Effector memory CD4-positive, alpha-beta T cell (primary cell): ENCODE measurements around the gene POLR2E.

Source experiments
- DNase-seq, 3 donors: peaks; one replicate each; pipeline ENCODE4 v3.0.0-alpha.2; 2020
- H3K27ac ChIP-seq: 2 replicates; pipeline ENCODE4 v1.7.0; 2013; ENCODE audit warnings: mild to moderate bottlenecking, low read length, moderate library complexity; ENCODE audit not compliant: insufficient read depth, poor library complexity, severe bottlenecking
- H3K27me3 ChIP-seq: replicated peaks from 2 replicates; pipeline ENCODE4 v1.7.0; 2013; ENCODE audit warnings: mild to moderate bottlenecking, low read length; ENCODE audit not compliant: insufficient read depth, control insufficient read depth, poor library complexity, severe bottlenecking
- H3K36me3 ChIP-seq: 2 replicates; pipeline ENCODE4 v1.7.0; 2013; ENCODE audit warnings: mild to moderate bottlenecking, low read length, moderate library complexity; ENCODE audit not compliant: control insufficient read depth, insufficient read depth
- H3K4me1 ChIP-seq: 2 replicates; pipeline ENCODE4 v1.7.0; 2013; ENCODE audit warnings: low read length, mild to moderate bottlenecking; ENCODE audit not compliant: control insufficient read depth, insufficient read depth, poor library complexity, severe bottlenecking
- H3K4me3 ChIP-seq: 2 replicates; pipeline ENCODE4 v1.7.0; 2013; ENCODE audit warnings: low read length, low read depth, mild to moderate bottlenecking; ENCODE audit not compliant: insufficient read depth, poor library complexity, severe bottlenecking
- H3K9me3 ChIP-seq: 2 replicates; pipeline ENCODE4 v1.7.0; 2013; ENCODE audit warnings: mild to moderate bottlenecking, low read length, moderate library complexity; ENCODE audit not compliant: control insufficient read depth

Gene POLR2E

DNA sequence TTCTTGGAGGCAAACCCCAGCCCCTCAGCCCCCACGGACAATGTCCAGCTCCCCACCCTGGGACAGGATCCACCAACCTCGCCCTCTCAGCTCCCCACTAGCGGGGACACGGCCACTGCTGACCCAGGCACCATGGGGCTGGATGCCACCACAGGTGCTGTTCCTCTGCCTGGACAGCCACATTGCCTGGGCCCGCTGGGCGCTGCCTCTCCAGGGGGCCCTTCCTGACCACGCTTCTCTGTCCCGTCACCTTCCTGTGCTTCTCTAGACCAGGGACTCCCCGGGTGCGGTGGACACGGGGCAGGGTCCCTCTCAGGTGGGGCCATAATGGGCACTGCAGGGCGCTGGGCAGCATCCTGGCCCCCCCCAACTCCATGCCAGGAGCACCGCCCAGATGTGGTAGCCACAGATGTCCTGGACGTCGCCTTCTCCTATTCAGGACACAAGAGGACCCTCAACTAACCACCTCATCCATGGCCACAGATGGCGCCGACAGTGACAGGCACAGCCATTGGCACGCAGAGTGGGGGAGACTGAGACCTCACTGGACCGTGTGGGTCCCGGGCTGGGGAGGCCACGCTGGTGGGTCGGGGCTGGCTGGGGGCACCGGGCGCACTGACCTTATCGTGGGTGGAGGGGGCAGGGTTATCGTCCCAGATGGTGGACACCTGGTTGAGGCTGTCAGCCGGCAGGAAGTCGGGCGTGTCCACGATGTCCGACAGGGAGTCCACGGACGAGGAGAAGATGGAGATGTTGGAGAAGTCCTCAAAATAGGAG is 32.0 kb upstream of the POLR2E start:
- Histone ChIP-seq H3K9me3 (no peaks in the 10 kb centered on the region), H3K27ac (no peak overlapping the region), H3K4me1 (peaks cover 26% of the 10 kb centered on the region), H3K36me3 (peaks cover 54% of the 10 kb centered on the region), H3K27me3 (no peaks in the 10 kb centered on the region), H3K4me3 (no peak overlapping the region)
- no peak for DNase-seq

DNA sequence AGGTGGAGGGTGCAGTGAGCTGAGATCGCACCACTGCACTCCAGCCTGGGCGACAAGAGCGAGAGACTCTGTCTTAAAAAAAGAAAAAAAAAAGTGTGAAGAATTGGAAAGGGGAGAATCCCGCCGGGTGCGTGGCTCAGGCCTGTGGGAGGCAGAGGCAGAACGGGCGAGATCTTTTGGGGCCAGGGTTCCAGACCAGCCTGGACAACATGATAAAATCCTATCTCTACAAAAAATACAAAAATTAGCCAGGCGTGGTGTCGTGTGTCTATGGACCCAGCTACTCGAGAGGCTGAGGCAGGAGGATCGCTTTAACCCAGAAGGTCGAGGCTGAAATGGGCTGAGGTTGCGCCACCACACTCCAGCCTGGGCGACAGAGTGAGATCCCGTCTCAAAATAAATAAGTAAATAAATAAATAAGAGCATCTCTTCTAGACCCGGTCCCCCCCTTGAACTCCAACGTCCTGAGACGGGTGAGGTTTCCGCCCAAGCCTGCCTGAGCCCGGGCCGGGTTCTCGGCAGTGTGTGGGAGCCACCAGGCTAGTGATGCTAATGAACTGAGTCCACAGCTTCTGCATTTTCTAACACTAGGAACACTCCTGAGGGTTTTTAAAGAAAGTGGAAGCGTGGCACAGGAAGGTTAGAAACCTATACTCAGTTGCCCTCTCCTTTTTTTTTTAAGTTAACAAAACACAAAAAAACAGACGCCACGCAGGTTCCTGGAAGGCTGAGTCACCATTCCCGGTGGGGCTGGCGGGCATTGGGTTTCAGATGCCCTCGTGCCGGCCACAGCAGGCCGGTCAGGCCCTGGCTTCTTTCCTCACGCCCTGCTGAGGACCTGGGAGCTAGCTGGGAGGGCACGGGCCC is 30.7 kb upstream of the POLR2E start:
- DNase-seq: no peak
- Histone ChIP-seq H3K36me3 (peaks cover 67% of the 10 kb centered on the region), H3K9me3 (no peaks in the 10 kb centered on the region), H3K27me3 (no peaks in the 10 kb centered on the region), H3K4me1 (peaks cover 16% of the 10 kb centered on the region), H3K4me3 (no peak overlapping the region), H3K27ac (no peak overlapping the region)

DNA sequence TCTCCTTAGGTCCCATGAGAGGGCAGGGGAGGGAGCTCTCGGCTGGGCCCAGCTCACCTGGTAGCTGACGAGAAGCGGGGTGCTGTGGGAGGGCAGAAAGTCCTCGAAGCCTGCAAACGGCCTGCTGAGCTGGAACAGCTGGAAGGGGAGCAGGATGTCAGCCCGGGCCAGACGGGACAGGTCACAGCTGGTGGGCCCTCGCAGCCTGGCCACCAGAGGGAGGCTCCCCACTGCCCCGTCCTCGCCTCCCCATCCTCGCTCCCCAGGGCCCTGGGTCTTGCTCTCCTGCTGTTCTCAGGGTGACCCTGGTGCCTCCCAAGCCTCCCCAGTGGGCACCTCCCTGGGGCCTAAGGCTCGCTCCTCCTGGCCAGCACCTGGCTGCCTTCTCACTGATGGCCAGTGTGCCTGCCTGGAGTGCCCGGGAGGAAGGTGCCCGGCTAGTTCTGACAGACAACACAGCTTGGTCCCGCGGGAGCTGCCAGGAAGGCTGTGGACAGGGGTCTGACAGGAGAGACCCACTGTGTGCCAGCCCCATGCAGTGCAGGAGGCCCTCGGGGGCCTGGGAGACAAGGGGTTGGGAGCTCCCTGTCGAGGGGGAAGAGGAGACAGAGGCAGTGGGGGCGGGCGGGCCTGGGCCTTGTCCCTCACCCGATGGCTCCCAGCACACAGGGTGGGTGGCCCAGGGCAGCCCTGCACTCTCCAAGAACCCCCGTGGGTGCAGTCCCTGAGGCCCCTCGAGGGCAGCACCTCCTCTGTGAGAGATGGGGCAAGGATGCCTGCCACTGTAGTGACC is 28.9 kb upstream of the POLR2E start:
- Histone ChIP-seq H3K4me3 (no peak overlapping the region), H3K9me3 (no peaks in the 10 kb centered on the region), H3K4me1 (no peaks in the 10 kb centered on the region), H3K36me3 (peaks cover 84% of the 10 kb centered on the region), H3K27me3 (no peaks in the 10 kb centered on the region), H3K27ac (no peak overlapping the region)
- no peak for DNase-seq

DNA sequence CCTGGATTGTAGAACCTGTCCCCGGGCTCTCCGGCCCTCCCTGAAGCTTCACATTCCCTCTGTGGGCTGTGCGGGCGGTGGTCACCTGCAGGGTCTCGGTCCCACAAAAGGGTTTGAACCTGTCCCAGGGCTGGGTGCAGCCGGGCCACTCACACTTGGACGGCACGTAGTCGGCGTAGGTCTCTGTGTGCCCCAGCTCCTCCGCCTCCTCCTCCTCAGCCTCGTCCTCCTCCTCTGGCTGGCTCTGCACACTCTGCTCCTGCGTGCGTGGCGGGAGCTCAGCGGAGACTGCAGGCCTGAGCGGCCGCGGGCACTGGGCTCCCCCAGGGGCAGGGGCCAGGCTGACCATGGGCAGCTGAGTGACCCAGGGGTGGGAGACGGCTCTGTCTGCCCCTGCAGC is 28.2 kb upstream of the POLR2E start:
- H3K4me3 ChIP-seq: no peak overlapping the region
- no peak for DNase-seq
- H3K27me3 ChIP-seq: no peaks in the 10 kb centered on the region
- no peaks in the 10 kb centered on the region for H3K9me3 ChIP-seq
- H3K4me1 ChIP-seq: no peaks in the 10 kb centered on the region
- peaks cover 91% of the 10 kb centered on the region for H3K36me3 ChIP-seq
- H3K27ac ChIP-seq: no peak overlapping the region

DNA sequence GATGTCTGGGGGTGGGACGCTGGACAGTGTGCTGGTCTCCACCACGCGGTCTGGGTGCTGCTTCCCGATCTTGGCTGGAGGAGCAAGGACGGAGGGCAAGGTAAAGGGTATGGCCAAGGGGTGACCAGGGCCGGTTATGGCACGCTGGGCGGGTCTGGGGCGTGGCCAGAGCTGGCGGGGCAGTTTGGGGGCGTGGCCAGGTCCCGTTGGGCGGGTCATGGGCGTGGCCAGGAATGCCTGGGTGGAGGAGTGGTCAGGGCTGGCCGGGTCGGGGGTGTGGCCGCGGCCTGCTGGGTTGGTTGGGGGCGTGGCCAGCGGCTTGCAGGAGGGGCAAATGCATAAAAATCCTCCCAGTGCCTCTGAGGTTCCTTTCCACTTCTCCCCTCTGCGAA is 27.8 kb upstream of the POLR2E start:
- Histone ChIP-seq H3K4me1 (no peaks in the 10 kb centered on the region), H3K27me3 (no peaks in the 10 kb centered on the region), H3K9me3 (no peaks in the 10 kb centered on the region), H3K36me3 (peaks cover 93% of the 10 kb centered on the region), H3K4me3 (no peak overlapping the region), H3K27ac (no peak overlapping the region)
- DNase-seq: no peak

DNA sequence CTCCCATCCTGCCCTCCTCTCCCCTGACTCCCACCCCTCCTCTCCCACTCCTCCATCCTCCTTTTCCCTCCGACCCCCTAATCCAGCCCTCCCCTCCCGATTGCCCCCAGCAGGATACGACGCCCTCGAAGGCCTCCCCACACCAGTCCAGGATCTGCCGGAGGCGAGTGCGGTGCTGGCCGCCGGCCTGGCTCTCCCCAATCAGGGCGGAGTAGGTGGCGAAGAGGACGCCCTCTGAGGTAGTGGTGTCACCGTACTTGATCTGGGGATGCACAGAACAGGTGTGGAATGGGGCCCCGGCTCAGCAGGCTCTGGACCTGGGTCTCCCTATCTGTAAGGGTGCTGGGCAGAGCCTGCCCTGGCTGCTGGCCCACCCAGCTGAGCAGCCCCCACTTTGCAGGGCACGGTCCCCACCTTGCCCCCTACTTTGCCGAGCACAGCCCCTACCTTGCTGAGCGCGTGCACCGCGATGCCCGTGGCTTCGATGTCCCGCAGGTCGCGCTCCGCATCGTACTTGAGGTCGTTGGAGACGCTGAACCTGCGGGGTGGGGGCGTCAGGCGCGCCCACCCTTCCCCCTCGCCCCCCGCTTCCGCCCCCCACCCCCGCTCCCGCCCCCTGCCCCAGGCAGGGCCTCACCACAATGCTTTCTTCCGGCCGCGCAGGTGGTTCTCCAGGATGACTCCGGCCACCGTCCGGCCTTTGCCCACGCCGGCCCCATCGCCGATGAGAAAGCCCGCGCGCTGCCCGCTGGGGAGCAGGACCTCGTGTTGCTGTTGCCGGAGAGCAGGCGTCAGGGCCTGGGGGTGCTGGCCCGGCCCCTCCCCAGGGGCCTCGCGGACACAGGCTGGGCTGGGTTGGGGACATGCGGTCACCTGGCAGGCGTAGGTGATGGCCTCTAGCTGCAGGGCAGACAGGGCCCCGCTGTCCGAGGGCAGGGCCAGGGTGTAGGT is 27.1 kb upstream of the POLR2E start:
- H3K36me3 ChIP-seq: peaks cover 92% of the 10 kb centered on the region
- H3K4me3 ChIP-seq: no peak overlapping the region
- no peaks in the 10 kb centered on the region for H3K9me3 ChIP-seq
- DNase-seq: no peak
- H3K27me3 ChIP-seq: no peaks in the 10 kb centered on the region
- no peaks in the 10 kb centered on the region for H3K4me1 ChIP-seq
- H3K27ac ChIP-seq: no peak overlapping the region

DNA sequence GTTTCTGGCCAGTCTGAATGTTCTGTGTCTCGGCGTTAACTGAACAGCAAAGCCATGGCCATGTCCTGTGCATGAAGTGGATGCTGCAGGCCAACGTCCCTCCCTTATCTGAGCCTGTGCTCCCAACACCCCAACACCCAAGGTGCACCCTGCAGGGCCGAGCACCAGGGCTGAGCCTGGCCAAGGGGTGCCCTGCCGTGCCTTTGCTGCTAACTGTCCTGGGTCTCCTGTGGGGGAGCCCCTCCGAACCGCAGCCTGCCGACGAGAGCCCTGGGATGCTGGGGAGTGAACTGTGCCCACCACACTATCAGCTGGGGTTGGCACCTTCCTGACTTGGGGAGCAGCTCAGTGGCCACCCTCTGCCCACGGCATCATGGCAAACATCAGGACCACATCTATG is 26.2 kb upstream of the POLR2E start:
- no peak overlapping the region for H3K27ac ChIP-seq
- H3K9me3 ChIP-seq: no peaks in the 10 kb centered on the region
- H3K4me3 ChIP-seq: no peak overlapping the region
- no peaks in the 10 kb centered on the region for H3K27me3 ChIP-seq
- no peak for DNase-seq
- no peaks in the 10 kb centered on the region for H3K4me1 ChIP-seq
- peaks cover 92% of the 10 kb centered on the region for H3K36me3 ChIP-seq

DNA sequence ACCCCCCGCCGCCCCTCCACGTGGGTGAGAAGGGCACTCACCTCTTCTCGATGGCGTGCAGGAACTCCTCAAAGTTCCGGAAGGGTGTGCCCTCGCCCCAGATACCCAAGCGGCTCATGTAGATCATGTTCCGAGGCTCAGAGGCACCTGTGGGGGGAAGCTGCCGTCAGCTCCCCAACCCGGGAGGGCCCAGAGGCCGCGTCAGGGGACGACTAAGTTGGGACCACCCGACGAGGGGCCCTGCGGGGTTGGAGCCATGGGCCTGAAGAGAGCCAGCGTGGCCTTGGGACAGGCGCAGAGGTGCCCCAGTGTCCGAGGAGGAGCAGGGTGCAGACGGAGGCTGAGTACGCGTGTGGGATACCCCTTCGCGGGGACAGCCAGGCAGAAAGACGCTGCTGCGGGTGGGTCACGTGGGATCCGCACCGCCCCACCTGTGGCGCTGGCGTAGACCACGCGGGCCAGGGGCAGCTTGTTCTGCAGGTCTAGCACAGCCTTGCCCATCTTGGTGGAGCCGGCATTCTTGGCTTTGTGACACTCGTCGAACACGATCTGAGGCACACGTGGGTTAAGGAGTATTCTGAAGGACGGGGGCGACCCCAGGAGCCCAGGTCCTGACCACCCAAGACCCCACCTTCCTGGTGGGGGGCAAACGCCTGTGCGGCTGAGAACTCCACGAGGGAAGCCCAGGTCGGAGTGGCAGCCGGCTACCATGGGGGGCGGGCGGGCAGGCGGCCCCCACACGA is 24.5 kb upstream of the POLR2E start:
- H3K27ac ChIP-seq: no peak overlapping the region
- H3K36me3 ChIP-seq: peaks cover 88% of the 10 kb centered on the region
- no peaks in the 10 kb centered on the region for H3K27me3 ChIP-seq
- H3K4me1 ChIP-seq: no peaks in the 10 kb centered on the region
- no peak overlapping the region for H3K4me3 ChIP-seq
- no peak for DNase-seq
- no peaks in the 10 kb centered on the region for H3K9me3 ChIP-seq

DNA sequence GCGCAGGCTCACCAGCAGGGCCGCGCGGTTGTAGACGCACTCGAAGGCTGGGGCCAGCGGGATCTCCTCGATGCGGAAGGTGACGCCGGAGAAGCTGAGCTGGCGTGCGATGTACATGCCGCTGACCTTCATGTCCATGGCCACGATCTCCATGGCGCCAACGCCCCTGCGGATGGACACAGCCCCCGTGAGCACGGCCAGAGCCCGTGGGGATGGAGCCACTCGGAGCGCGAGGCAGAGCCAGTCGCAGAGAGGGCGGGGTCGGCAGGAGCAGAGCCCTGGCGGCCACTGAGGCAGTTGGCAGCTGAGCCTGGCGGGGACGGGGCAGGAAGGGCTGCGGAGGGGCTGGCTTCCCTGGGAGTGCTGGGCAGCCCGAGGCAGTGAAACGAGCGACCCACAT is 23.8 kb upstream of the POLR2E start:
- no peak for DNase-seq
- H3K4me3 ChIP-seq: no peak overlapping the region
- H3K27me3 ChIP-seq: no peaks in the 10 kb centered on the region
- H3K4me1 ChIP-seq: no peaks in the 10 kb centered on the region
- H3K9me3 ChIP-seq: no peaks in the 10 kb centered on the region
- H3K27ac ChIP-seq: no peak overlapping the region
- peaks cover 88% of the 10 kb centered on the region for H3K36me3 ChIP-seq
